IMR-90 (cell line): ENCODE results near the gene KRTAP4-8. TPM values are rescaled to one million over a fixed set of nuclear protein-coding genes. Genes with fewer than 3 reads are reported as not detected.

ENCODE experiments used
- ATAC-seq: fragments of 200-7000 bp; cut with Tn5 transposase; 2 replicates; pipeline ENCODE4 v1.9.1; 2020; ENCODE audit warnings: low read depth, mild to moderate bottlenecking, moderate library complexity
- BruUV-seq: library from RNA; stranded (reverse); fragments of 400-500 nt; replicated peaks from 2 replicates; lab custom pipeline; 2021; lab: Mats Ljungman, UMichigan
- CTCF ChIA-PET: fragments of 300-600 bp; formaldehyde crosslinking; extraction: SDS; loops from one replicate; lab custom pipeline; 2021; ENCODE audit warnings: antibody characterized with exemption; lab: Yijun Ruan, JAX
- POLR2A ChIA-PET: fragments of 300-600 bp; sonication (Branson Sonifier 250); formaldehyde crosslinking; loops from one replicate; lab custom pipeline; 2022; ENCODE audit warnings: antibody characterized with exemption; ENCODE audit not compliant: unreplicated experiment; lab: Charles Lee
- DNase-seq: peaks from one replicate; pipeline ENCODE4 v3.0.0; 2013
- H2AFZ ChIP-seq: replicated peaks from 2 replicates; pipeline ENCODE3; 2013; ENCODE audit warnings: low read length, mild to moderate bottlenecking; ENCODE audit not compliant: poor library complexity
- H2AK5ac ChIP-seq: 2 replicates; pipeline ENCODE4 v1.6.1; 2013; ENCODE audit warnings: low read depth, low read length, inconsistent platforms
- H2AK9ac ChIP-seq: replicated peaks from 2 replicates; pipeline ENCODE3; 2013; ENCODE audit warnings: mild to moderate bottlenecking, low read depth, low read length, moderate library complexity; ENCODE audit not compliant: poor library complexity
- H2BK120ac ChIP-seq: 2 replicates; pipeline ENCODE4 v1.6.1; 2013; ENCODE audit warnings: low read depth, low read length, inconsistent platforms
- H2BK15ac ChIP-seq: 3 replicates; pipeline ENCODE4 v1.6.1; 2013; ENCODE audit warnings: low read depth, low read length, inconsistent platforms
- H2BK20ac ChIP-seq: 2 replicates; pipeline ENCODE4 v1.6.1; 2013; ENCODE audit warnings: low read depth, mild to moderate bottlenecking, inconsistent platforms, low read length, moderate library complexity
- H2BK5ac ChIP-seq: 2 replicates; pipeline ENCODE4 v1.6.1; 2013; ENCODE audit warnings: mild to moderate bottlenecking, low read depth, low read length, inconsistent platforms; ENCODE audit not compliant: poor library complexity, severe bottlenecking
- H3K14ac ChIP-seq: replicated peaks from 2 replicates; pipeline ENCODE4 v1.6.1; 2013; ENCODE audit warnings: low read depth, low read length, inconsistent platforms
- H3K18ac ChIP-seq: 2 replicates; pipeline ENCODE4 v1.6.1; 2013; ENCODE audit warnings: low read depth, low read length, control low read depth
- H3K23ac ChIP-seq: 2 replicates; pipeline ENCODE4 v1.6.1; 2013; ENCODE audit warnings: low read depth, low read length, inconsistent platforms
- H3K27ac ChIP-seq: 2 replicates; pipeline ENCODE4 v1.5.1; 2013; ENCODE audit warnings: mild to moderate bottlenecking, control low read depth, low read length; ENCODE audit not compliant: insufficient read depth
- H3K27me3 ChIP-seq: 2 replicates; pipeline ENCODE4 v1.6.1; 2013; ENCODE audit warnings: low read length; ENCODE audit not compliant: control insufficient read depth, insufficient read depth
- H3K36me3 ChIP-seq: 2 replicates; pipeline ENCODE4 v1.6.1; 2013; ENCODE audit warnings: low read length, mixed read lengths; ENCODE audit not compliant: control insufficient read depth, insufficient read depth
- H3K4ac ChIP-seq: 2 replicates; pipeline ENCODE4 v1.6.1; 2013; ENCODE audit warnings: low read depth, low read length, inconsistent platforms
- H3K4me1 ChIP-seq: 2 replicates; pipeline ENCODE4 v1.6.1; 2013; ENCODE audit warnings: low read length, mixed read lengths; ENCODE audit not compliant: control insufficient read depth, insufficient read depth
- H3K4me2 ChIP-seq: 2 replicates; pipeline ENCODE4 v1.6.1; 2013; ENCODE audit warnings: low read depth, mild to moderate bottlenecking, control low read depth, low read length, moderate library complexity
- H3K4me3 ChIP-seq: 2 replicates; pipeline ENCODE4 v1.5.1; 2013; ENCODE audit warnings: low read depth, mild to moderate bottlenecking, control low read depth, low read length, moderate library complexity; ENCODE audit not compliant: insufficient read depth
- H3K56ac ChIP-seq: 2 replicates; pipeline ENCODE4 v1.6.1; 2013; ENCODE audit warnings: low read length, inconsistent platforms; ENCODE audit not compliant: insufficient read depth; ENCODE audit errors: extremely low read depth
- H3K79me1 ChIP-seq, 2 experiments: 2 replicates each; pipeline ENCODE4 v1.6.1; 2013; ENCODE audit warnings: low read length in 2 of 2, inconsistent platforms in 1 of 2, low read depth in 1 of 2
- H3K9ac ChIP-seq: 2 replicates; pipeline ENCODE4 v1.6.1; 2013; ENCODE audit warnings: low read depth, low read length, control low read depth
- H3K9me1 ChIP-seq: 2 replicates; pipeline ENCODE4 v1.6.1; 2013; ENCODE audit warnings: low read length, inconsistent platforms; ENCODE audit not compliant: insufficient read depth
- H3K9me3 ChIP-seq: 2 replicates; pipeline ENCODE4 v1.6.1; 2013; ENCODE audit warnings: low read length; ENCODE audit not compliant: control insufficient read depth, insufficient read depth
- H4K20me1 ChIP-seq: 2 replicates; pipeline ENCODE4 v1.6.1; 2013; ENCODE audit warnings: low read length, inconsistent platforms; ENCODE audit not compliant: insufficient read depth
- H4K5ac ChIP-seq: 2 replicates; pipeline ENCODE4 v1.6.1; 2013; ENCODE audit warnings: mild to moderate bottlenecking, low read depth, low read length, control low read depth
- H4K8ac ChIP-seq, 2 experiments: 2 replicates each; pipeline ENCODE4 v1.6.1; 2013; ENCODE audit warnings: low read depth in 2 of 2, low read length in 2 of 2, control low read depth in 1 of 2, inconsistent platforms in 1 of 2
- H4K91ac ChIP-seq: 2 replicates; pipeline ENCODE4 v1.6.1; 2013; ENCODE audit warnings: low read depth, low read length, inconsistent platforms; ENCODE audit not compliant: insufficient read depth
- BHLHE40 ChIP-seq: fragments of 150-350 bp; IDR thresholded peaks from 2 replicates; pipeline ENCODE4 v1.6.1; 2016; ENCODE audit warnings: mild to moderate bottlenecking, low read depth, low read length
- CEBPB ChIP-seq: IDR thresholded peaks from 2 replicates; pipeline ENCODE4 v1.6.1; 2012; ENCODE audit warnings: low read depth, low read length, improper control_type of control experiment
- CHD1 ChIP-seq: IDR thresholded peaks from 2 replicates; pipeline ENCODE4 v1.6.1; 2012; ENCODE audit warnings: low read depth, low read length, improper control_type of control experiment
- FOS ChIP-seq: fragments of 150-350 bp; IDR thresholded peaks from 2 replicates; pipeline ENCODE4 v1.6.1; 2016; ENCODE audit warnings: low read depth, low read length
- MAFK ChIP-seq: IDR thresholded peaks from 2 replicates; pipeline ENCODE4 v1.6.1; 2012; ENCODE audit warnings: low read depth, low read length, improper control_type of control experiment
- MAZ ChIP-seq: IDR thresholded peaks from 2 replicates; pipeline ENCODE4 v1.6.1; 2012; ENCODE audit warnings: low read depth, mild to moderate bottlenecking, low read length, improper control_type of control experiment, moderate library complexity, borderline replicate concordance
- MXI1 ChIP-seq: IDR thresholded peaks from 2 replicates; pipeline ENCODE4 v1.6.1; 2012; ENCODE audit warnings: low read depth, mild to moderate bottlenecking, low read length, moderate library complexity, borderline replicate concordance
- NFE2L2 ChIP-seq: fragments of 150-350 bp; IDR thresholded peaks from 2 replicates; pipeline ENCODE4 v1.6.1; 2016; ENCODE audit warnings: low read depth, mild to moderate bottlenecking, low read length
- POLR2A ChIP-seq: IDR thresholded peaks from 2 replicates; pipeline ENCODE4 v1.6.1; 2012; ENCODE audit warnings: mild to moderate bottlenecking, low read depth, low read length
- RAD21 ChIP-seq: IDR thresholded peaks from 2 replicates; pipeline ENCODE4 v1.6.1; 2012; ENCODE audit warnings: low read length, improper control_type of control experiment
- RCOR1 ChIP-seq: IDR thresholded peaks from 2 replicates; pipeline ENCODE4 v1.6.1; 2012; ENCODE audit warnings: mild to moderate bottlenecking, low read length, improper control_type of control experiment; ENCODE audit not compliant: insufficient replicate concordance
- RFX5 ChIP-seq: IDR thresholded peaks from 2 replicates; pipeline ENCODE4 v1.8.0; 2012; ENCODE audit warnings: low read depth, mild to moderate bottlenecking, low read length, moderate library complexity
- SMC3 ChIP-seq: fragments of 150-350 bp; IDR thresholded peaks from 2 replicates; pipeline ENCODE4 v1.6.1; 2016; ENCODE audit warnings: low read depth, mild to moderate bottlenecking, antibody characterized with exemption, low read length, moderate library complexity
- WGBS, 2 experiments: methylation state at CpG; one replicate each; pipeline versions ENCODE4 v1.1.5 to v1.1.7; 2013; ENCODE audit warnings: missing lambda C conversion rate in 2 of 2; ENCODE audit not compliant: insufficient read length in 1 of 2; ENCODE audit errors: extremely low coverage in 2 of 2; 5-methylcytosine and 5-hydroxymethylcytosine counted together
- dilution Hi-C: fragments of 300-500 bp; cut with HindIII; formaldehyde crosslinking; loops from one replicate; pipeline ENCODE4 v1.14.3; 2018; ENCODE audit warnings: low sequenced_read_pairs; ENCODE audit not compliant: unreplicated experiment
- in situ Hi-C: fragments of 300-500 bp; cut with MboI; formaldehyde crosslinking; loops from 3 replicates; pipeline ENCODE4 v1.14.3; 2019; ENCODE audit warnings: low sequenced_read_pairs, inconsistent platforms, mixed read lengths
- intact Hi-C: fragments of 100-400 bp; cut with micrococcal nuclease; formaldehyde crosslinking; loops from 2 replicates; pipeline ENCODE4 v1.10.0; 2022
- polyA plus RNA-seq, 3 experiments: library from polyadenylated mRNA; depleted of rRNA; stranded (reverse); fragments of >200 nt; gene quantifications; 2 replicates each; pipeline ENCODE4 v1.2.3, GENCODE V29; 2012; ENCODE audit warnings: low replicate concordance in 1 of 3
- total RNA-seq: library from RNA; depleted of rRNA; stranded (reverse); fragments of >200 nt; gene quantifications from 2 replicates; pipeline ENCODE4 v1.2.3, GENCODE V29; 2012
- TF ChIP-seq, protein P1 (sequence below): fragments of 150-350 bp; IDR thresholded peaks from 2 replicates; pipeline ENCODE4 v1.6.1; 2016; ENCODE audit warnings: low read depth, mild to moderate bottlenecking, low read length, moderate library complexity, borderline replicate concordance
- TF ChIP-seq, protein P2 (sequence below): fragments of 150-350 bp; IDR thresholded peaks from 2 replicates; pipeline ENCODE4 v1.6.1; 2017; ENCODE audit warnings: mild to moderate bottlenecking, antibody characterized with exemption, low read length, low read depth

KRTAP4-8 gene
- total and polyA plus RNA-seq, 2 of the 4 experiments (the other 2 are of a cell fraction), result not detected

DNA sequence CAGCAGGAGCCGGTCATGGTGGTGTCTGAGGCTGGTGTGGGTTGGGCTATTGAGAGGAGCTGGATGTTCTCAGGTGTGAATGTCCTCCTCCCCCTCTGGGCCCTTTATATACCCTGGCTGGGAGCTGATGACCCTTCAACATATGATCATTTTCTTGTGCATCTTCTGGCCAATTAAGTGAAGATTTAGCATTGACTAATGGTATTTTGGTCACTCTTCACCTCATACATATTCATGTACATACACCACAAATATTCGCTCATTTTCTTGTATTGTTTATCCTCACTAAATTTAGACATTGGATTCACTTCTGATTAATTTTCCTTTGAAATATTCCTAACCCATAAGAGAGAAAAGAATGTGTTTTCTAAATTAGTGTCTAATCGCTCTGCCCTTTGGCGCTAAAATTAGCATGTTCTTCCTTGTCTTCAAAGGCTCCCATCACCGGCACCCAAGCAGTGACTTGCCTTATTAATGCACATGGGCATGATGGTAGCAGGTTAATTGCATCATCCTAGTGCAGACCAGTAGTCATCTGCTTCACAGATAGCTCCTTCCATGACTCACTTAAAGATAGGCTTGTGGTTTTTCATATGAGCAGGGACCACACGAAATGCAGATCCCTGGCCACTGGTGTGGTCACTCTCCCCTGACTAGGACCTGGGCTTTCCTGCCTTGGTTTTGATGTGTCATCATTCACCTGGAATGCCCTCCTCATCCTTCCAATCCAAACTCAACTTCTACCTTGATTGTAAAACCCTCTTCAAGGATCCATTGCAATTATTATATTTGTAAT is 31.9 kb downstream of the KRTAP4-8 start, which contains the start of gene KRTAP2-4:
Gene KRTAP2-4 (minus strand): TSS at position 51 of the 796 bp plus-strand sequence. CDS start 34 bp downstream, at position 17.
- ChIA-PET CTCF (no interaction called here), POLR2A (no interaction called here)
- no TSS peak for BruUV-seq
- H2AFZ ChIP-seq, result no peak within 1 kb of the TSS
- peak within 1 kb of the TSS; percentile 97 for H2BK120ac ChIP-seq
- DNase-seq (peak; percentile 98), ATAC-seq (peak; percentile 64)
- H3K18ac ChIP-seq, result peak within 1 kb of the TSS; percentile 89; the same call in 1 of the 2 replicates
- peak within 1 kb of the TSS; percentile 31 for H3K56ac ChIP-seq
- H3K4ac ChIP-seq, result peak within 1 kb of the TSS; percentile 95
- H3K9me1 ChIP-seq, result peaks cover 7% of the 10 kb centered on the region
- H3K9ac ChIP-seq, result no peak within 1 kb of the TSS
- no peaks in the 10 kb centered on the region for H3K79me1 ChIP-seq
- peak within 1 kb of the TSS; percentile 91; the same call in 1 of the 2 replicates for H4K5ac ChIP-seq
- peak within 1 kb of the TSS; percentile 89 for H3K14ac ChIP-seq
- no CpG with 5 or more reads among the region's 6 CpGs for WGBS, 2 experiments
- H3K4me3 ChIP-seq, result no peak within 1 kb of the TSS
- H3K27ac ChIP-seq, result peak within 1 kb of the TSS; percentile 21; the same call in 1 of the 2 replicates
- no peaks in the 10 kb centered on the region for H3K36me3 ChIP-seq
- H2BK15ac ChIP-seq, result peak within 1 kb of the TSS; percentile 95
- peak within 1 kb of the TSS; percentile 91 for H2AK5ac ChIP-seq
- dilution Hi-C loops (no loop called here), in situ Hi-C loops (no loop called here), intact Hi-C loops (no loop called here)
- H2AK9ac ChIP-seq, result no peak within 1 kb of the TSS
- no peaks in the 10 kb centered on the region for H4K20me1 ChIP-seq
- peaks cover 11% of the 10 kb centered on the region; the same call in 1 of the 2 replicates for H3K4me1 ChIP-seq
- peak within 1 kb of the TSS; percentile 33 to 91; a peak in 3 of 4 replicates for H4K8ac ChIP-seq
- H2BK5ac ChIP-seq, result peak within 1 kb of the TSS; percentile 94
- no peak within 1 kb of the TSS for H3K4me2 ChIP-seq
- H3K23ac ChIP-seq, result peak within 1 kb of the TSS; percentile 80
- no peaks in the 10 kb centered on the region for H3K27me3 ChIP-seq
- H2BK20ac ChIP-seq, result peak within 1 kb of the TSS; percentile 98
- no peaks in the 10 kb centered on the region for H3K9me3 ChIP-seq
- peak within 1 kb of the TSS; percentile 90 for H4K91ac ChIP-seq
- TF ChIP-seq NFE2L2 (peak; percentile 56; the same call in 1 of the 2 replicates), CEBPB (peak; percentile 99), BHLHE40 (peak; percentile 77), MAZ (no peak), MAFK (peak; percentile 69), RAD21 (peak; percentile 22), FOS (peak; percentile 95), RFX5 (no peak), CHD1 (no peak; the same call in 1 of the 2 replicates), SMC3 (no peak), RCOR1 (peak; percentile 59), MXI1 (no peak), POLR2A (no peak)
- TF ChIP-seq, protein P1, sequence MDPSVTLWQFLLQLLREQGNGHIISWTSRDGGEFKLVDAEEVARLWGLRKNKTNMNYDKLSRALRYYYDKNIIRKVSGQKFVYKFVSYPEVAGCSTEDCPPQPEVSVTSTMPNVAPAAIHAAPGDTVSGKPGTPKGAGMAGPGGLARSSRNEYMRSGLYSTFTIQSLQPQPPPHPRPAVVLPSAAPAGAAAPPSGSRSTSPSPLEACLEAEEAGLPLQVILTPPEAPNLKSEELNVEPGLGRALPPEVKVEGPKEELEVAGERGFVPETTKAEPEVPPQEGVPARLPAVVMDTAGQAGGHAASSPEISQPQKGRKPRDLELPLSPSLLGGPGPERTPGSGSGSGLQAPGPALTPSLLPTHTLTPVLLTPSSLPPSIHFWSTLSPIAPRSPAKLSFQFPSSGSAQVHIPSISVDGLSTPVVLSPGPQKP, result no peak
- TF ChIP-seq, protein P2, sequence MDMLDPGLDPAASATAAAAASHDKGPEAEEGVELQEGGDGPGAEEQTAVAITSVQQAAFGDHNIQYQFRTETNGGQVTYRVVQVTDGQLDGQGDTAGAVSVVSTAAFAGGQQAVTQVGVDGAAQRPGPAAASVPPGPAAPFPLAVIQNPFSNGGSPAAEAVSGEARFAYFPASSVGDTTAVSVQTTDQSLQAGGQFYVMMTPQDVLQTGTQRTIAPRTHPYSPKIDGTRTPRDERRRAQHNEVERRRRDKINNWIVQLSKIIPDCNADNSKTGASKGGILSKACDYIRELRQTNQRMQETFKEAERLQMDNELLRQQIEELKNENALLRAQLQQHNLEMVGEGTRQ, result peak; percentile 17; the same call in 1 of the 2 replicates
